ENCODE measurements around the gene LIPC.
A peak's percentile ranks its signal among the peaks of the same experiment; 100 is the strongest.

Gene LIPC

DNA sequence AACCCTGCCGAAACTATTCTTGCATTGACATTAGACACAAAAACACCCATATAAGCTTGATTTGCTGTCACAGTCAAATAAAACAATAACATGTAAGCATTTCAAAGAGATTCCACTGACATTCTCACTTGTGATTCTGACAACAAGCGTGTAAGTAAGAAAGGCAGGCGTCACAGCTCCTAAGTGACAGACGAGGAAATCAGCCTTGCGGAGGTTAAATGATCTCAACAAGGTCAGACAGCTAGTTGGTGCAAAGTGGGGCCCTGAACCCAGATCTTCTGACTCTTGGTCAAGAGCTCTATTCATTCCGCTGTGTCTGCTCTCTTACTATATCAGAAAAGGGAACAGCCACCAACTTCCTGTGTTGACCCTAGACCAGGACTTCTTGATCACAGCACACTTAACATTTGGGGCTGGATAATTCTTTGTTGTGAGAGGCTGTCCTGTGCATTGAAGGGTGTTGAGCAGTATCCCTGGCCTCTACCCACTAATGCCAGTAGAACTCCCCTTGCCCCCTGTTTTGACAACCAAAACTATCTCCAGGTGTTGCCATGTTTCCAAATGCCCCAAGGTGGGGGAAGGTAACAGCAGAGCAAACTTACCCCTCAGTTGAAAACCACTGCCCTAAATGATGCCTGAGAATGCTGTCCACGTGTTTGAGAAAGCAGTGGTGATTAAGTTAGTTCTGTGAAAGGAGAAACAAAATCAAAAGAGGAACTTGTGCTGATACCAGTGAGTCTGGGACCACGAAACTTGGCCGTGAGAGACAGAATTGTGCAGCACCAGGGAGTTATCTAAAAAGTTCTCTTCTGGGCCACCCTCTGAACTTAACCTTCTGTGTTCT lies 86.1 kb downstream of the LIPC start:
- no peak for DNase-seq (ENCODE audit: low read depth in 2 of 2)

DNA sequence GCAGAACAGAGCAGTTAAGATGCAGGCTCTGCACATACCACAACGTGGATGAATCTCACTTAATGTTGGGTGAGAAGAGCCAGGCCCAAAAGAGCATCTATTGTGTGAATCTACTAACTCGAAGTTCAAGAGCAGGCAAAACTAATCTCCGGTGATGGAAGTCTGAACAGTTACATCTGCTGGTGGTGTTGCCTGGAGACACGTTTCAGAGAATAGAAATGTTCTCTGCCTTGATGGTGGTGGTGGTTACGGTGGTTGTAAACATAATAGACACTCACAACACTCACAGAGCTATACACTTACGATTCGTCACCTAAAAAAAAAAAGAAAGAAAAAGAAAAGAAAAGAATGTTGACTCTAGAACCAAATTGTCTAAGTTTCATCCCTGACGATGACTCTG lies 86.8 kb downstream of the LIPC start:
- no peak for DNase-seq (ENCODE audit: low read depth in 2 of 2)

DNA sequence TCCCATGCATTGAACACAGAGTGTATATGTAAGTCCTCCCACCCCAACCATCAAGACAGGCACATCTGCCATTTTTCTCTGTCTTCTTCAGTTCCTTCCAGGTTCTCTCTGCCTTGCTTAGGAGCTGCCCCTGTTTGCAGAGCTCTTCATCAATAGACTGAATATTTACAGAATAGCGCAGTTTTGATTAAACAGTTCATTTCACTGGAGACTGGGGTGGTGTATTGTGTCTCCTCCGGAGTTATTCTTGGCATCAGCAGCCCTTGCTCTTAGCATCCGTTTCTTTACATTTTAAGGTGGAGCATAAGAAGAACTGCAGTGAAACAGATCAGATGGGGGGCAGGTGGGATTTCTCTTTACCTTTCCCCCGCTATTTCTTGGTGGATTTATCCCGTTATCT lies 87.7 kb downstream of the LIPC start:
- DNase-seq (ENCODE audit: low read depth in 2 of 2) = no peak

DNA sequence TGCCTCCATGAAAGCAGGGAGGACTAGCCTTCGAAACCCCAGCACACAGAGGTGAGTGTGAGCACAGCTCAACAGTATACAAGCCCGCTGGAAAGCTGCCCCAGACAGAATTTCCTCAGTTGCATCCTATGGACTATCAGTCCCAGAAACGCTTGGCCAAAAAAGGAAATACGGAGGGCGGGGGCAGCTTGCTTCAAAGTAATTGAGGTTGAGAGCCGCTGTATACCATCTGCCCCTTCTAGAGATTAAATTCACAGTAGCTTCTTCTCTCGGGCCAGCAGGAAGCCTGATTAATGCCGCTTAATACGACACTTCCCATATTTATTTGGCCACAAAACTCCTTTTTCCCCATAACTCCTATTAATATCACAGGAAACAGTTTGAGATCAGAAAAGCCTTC lies 88.7 kb downstream of the LIPC start:
- no peak for DNase-seq (ENCODE audit: low read depth in 2 of 2)

DNA sequence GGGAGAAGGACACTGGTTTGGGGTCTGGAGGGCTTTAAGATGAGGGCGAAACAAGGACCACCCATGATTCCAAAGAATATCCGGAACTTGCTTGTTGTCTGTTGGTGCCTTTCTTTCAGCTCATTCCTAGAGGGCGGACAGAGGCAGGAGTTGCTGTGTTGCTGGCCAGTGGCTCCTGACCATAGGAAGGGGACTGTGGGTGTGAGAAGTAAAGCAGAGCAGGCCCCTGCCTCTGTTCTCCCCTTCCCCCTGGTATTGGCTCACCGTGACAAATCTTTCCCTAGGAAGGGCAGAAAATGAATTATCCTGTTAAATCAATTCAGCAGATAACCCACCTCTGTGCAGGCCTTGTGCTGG lies 89.1 kb downstream of the LIPC start:
- DNase-seq (ENCODE audit: low read depth in 2 of 2) = no peak

DNA sequence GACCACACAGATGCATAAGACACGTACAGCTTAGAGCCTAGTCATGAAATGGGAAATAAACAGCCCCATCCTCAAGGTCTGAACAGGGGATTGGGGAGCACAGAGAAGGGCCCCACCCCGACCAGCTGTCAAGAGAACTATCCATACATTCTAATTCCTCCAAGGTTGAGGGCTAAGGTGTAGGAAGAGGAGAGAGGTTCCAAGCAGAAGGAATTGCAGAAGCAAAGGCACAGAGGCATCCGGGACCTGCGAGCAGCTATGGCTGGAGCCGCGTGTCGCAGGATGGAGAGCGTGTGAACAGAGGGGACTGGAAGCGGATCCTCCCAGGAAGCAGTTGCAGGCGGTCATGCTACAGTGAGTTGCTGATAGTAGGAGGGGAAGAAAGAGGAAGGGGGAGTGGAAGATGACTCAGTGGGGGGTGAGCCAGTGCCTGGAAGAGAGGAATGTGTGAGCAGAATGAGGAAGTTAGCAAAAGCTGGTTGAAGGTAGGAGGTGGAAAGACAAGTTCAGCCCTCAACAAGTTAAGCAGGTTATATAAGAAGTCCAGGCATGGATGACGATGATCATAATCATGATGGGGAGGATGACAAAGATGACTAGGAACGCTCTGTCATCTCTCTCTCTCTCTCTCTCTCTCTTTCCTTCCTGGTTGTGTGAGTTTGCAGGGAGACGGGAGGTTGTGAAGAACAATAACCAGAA lies 89.7 kb downstream of the LIPC start:
- DNase-seq (ENCODE audit: low read depth in 2 of 2) = peak; percentile 60 to 67

DNA sequence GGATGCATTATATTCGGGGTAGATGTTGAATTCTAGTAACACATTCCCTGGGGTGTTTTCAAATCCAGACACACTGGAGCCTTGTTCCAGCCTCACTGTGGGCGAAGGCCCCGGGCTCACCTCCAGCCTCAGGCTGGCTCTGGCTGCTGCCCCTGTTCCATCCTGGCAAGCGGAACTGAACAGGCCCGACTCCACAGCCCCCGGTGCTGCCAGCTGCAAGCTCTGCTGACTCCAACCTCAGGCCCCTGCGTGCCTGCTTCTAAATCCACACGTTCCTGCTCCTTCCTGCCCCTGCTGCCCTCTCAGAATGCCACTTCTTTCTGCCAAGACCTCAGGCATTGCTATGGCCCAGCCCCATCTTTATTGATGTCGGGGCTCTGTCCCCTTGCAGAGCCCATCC lies 90.6 kb downstream of the LIPC start:
- no peak for DNase-seq (ENCODE audit: low read depth in 2 of 2)

DNA sequence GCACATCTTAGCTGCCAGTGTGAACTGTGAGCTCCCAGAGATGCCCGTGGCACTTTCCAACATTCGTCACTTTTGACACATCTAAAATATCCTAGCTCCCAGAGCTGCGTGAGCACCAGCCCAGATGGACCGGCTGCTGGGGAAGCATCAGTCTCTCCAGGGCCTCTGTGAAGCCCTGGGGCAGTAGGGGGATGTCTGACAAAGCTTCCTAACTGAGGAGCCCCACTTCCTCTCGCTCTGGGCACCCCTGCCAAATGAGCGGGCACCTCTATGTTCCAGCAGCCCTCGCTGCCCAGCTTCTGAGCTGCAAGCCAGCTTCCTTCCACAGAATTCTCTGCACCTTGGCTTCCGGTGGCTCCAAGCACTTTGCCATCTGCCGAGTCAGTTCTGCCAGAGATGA lies 91.1 kb downstream of the LIPC start:
- DNase-seq (ENCODE audit: low read depth in 2 of 2) = no peak

DNA sequence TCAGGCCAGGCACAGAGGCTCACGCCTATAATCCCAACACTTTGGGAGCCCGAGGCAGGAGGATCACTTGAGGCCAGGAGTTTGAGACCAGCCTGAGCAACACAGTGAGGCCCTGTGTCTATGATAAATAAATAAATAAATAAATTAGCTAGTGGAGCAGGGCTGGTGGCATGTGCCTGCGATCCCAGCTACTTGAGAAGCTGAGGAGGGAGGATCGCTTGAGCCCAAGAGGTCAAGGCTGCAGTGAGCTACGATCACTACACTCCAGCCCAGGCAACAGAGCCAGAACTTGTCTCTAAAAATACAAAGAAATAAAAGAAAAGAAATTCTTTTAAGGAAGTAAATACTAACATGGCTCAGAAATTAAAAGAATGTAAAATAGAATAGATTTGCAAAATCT lies 91.8 kb downstream of the LIPC start:
- no peak for DNase-seq (ENCODE audit: low read depth in 2 of 2)

DNA sequence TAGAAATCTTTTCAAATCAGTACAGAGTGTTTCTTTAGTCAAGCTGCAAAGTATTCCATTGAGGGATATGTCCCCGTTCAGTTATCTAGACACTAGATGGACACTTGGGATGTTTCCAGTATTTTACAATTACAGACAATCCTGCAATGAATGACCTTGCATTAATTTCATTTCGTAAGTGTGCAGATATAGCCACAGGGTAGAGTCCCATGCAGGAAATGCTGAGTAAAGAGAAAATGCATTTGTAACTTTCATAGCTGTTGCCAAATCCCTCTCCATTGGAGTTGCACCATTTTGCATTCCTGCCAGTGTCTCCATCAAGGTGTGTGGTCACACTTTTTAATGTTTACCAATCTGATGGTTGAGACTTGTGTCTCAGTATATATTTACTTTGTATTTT lies 92.5 kb downstream of the LIPC start:
- no peak for DNase-seq (ENCODE audit: low read depth in 2 of 2)

DNA sequence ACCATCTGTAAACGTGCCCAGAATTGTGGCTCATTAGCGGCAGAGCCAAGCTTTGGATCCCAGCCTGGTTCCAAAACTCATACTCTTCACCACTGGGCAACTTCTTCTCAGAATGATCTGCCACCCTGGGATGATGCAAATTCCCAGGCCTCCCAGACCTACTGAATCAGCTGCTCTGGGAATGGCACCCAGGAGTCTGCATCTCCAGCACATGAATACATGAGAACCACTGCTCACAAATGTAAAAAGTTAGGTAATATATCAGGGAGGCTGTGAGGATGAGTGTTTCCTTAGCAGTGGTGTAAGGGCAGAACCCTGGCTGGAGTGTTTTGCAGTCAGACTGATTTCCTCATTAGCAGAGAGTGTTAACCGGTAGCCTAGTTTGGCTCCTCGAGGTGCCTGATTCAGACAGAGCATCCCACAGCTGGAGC lies 94.2 kb downstream of the LIPC start:
- DNase-seq (ENCODE audit: low read depth in 2 of 2) = no peak

DNA sequence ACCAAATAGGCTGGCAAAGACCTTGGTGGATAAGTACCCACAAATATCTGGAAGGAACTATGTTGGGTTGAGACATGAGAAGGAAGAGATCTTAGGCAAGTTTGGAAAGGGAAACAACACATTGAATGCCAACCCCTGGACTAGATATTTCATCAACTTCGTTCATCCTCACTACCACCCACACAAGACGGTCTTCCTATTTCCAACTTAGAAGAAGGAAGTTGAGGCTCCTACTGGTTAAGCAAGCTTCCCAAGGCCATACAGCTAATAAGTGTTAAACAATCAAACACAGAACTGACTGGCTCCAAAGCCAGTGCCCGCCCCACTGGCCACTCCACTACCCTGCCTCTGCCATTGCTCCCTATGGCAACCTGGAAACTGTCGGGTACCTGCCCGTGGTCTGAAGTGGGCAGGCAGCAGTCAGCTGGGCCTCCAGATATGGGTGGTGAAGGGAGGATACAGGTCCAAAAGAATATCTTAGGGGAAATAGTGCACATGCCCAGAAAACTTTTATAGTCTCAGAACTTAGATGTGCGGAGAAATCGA lies 94.9 kb downstream of the LIPC start:
- no peak for DNase-seq (ENCODE audit: low read depth in 2 of 2)

DNA sequence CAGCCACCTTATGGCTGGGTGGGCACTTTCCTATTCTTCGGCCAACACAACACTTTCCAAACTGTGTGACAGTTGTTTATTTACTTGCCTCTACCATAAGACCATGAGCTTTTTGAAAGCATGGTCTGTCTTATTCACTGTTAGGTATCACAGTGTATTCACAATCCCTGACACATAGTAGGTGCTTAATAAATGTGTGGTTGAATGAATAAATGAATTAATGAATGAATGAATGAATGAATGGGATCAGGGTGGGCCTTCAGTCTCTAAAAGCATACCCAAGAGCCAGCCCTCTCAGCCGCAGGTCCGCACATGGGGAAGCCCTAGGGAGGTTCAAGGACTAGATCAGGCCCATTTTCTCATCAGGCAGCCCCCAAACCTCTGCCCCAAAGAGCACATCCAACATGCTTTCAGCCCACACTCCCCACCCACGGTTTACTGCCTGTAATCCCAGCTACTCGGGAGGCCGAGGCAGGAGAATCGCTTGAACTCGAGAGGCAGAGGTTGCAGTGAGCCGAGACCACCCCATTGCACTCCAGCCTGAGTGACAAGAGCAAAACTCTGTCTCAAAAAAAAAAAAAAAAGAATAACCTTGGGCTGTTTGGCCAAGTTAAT lies 95.9 kb downstream of the LIPC start:
- no peak for DNase-seq (ENCODE audit: low read depth in 2 of 2)

DNA sequence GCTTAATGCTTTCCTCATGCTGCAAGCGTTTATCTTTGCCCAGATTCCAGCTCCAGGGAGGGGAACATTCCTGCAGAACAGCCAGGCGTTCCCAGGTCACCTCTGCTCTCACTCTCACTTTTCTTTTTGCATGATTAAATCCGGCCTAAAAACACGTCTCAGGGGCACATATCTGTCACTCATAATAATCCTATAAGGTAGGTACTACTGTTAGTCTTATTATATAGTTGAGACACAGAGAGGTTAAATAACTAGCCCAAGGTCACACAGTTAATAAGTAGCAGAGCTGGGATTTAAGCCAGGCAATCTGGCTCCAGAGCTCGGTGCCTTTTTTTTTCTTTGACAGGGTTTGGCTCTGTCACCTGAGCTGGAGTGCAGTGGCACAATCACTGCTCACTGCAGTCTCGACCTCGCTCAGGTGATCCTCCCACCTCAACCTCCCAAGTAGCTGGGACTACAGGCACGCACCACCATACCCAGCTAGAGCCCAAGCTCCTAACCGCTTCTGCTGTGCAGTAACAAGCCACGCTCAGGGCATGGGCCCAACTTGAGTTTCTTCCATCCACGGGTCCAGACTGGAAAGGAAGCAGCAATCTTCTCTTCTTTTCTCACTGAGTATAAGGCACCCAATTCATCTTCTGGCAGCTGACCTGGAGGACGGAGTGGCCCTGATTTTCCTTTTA lies 96.5 kb downstream of the LIPC start:
- no peak for DNase-seq (ENCODE audit: low read depth in 2 of 2)

DNA sequence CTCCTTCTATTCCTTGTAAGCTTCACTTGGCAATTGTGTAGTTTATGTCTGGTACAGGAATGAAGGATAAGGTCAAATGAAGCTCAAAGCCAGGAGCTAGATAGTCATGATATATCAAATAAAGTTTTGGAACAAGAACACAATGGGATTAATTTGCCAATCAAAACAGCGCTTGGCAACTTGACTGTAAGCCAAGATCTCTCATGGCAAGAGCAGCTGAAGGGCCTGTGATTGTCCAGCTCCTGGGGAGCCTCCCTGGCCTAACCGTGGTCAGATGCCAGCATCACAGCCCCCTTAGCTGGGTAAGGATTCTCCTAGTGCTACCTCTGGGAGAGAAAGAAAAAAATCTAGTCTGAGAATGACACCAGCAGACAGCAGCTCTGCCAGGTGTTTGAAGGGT lies 97.2 kb downstream of the LIPC start:
- DNase-seq (ENCODE audit: low read depth in 2 of 2) = no peak

DNA sequence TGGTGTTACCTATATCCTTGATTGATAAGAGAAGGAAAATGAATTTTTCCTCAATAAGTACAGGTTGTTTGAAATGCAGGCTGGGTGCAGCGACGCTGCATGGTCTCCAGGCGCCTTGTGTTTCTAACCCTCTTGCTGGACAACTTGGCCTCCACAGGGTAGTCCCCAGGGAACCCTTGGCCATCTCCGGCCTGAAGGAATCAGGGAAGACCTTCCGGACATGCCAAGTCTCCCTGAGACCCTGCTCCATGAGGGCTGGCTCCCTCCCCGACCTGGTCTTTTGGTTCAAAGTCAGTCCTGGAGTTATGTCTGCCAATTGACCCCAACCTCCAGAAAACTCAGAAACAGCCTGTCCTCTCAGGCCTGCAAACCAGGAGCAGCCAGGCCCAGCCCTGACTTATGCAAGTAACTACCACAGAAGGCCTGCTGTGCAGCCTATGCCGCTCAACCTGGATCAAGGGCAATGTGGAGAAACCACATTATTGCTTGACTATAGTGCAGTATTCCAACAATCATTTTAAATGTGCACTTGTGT lies 98.3 kb downstream of the LIPC start:
- no peak for DNase-seq (ENCODE audit: low read depth in 2 of 2)

DNA sequence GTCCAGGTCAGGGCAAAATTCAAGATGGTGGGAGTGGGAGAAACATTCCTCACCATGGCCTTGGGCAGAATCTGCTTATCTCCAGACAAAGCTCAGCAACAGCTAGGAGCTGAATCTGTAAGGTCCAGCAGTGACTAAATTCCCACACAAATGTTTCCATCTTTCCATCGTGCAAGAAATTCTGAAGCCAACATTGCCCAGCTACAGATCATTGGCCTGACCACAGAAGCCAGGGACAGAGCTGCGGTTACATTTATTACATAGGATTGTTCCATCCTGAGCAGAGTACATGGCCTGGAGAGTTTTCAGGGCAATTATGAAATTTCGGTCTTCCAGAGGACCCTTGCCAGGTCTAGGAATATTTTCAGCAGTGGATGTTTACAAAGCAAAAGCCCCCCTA lies 100.3 kb downstream of the LIPC start:
- no peak for DNase-seq (ENCODE audit: low read depth in 2 of 2)

DNA sequence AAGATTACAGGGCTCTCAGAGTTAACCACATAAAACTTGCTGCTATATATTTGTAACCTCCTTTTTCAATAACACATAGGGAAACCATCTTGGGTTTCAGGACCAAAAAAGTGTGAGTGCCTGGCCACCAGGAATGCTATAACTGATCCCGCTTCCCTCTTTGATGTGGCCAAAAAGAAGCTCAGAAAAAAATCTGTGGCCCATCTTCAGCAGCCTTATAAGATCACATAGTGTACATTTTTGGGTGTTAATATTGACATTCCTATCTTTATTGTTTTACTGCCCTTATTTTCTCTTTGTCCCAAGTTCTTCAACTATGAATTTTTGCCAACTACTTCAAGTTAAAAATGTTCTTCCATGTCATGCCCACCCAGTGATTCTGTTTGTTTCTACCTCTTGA lies 102.8 kb downstream of the LIPC start:
- DNase-seq (ENCODE audit: low read depth in 2 of 2) = no peak

DNA sequence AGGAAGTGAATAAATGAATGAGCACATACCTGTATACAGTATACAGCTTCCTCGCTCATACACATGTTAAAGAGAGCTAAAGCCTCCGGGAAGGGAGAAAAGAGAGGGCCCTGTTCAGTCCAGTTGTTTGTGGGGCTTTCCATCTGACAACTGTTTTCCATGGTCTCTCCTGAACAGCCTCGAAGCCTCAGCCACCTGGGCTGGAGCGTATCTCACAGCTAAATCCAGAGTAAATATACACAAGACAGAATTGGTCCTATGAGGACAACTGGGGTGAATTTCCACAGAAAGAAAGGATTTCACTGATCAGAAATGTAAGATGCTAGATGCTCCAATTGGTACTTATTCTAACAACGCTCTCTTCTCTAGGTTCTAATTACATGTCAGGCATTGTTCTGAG lies 103.5 kb downstream of the LIPC start:
- no peak for DNase-seq (ENCODE audit: low read depth in 2 of 2)

DNA sequence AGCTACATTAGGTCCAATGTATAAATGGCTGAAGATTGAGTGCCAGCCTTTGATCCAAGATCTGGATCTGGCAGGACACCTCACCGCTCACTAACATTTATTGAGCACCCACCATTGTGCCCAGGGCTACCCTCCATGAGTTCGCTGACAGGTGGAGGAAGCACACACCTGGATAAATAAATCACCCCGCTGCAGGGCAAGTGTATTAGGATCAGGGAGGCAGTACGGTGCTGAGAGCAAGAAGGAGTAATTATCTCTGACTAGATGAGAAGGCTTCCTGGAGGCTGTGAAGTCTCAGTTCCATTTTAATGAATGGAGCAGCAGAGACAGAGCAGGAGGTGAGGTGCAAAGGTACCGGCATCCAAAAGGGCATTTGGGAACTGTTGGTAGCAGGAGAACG lies 104.1 kb downstream of the LIPC start:
- DNase-seq (ENCODE audit: low read depth in 2 of 2) = no peak

DNA sequence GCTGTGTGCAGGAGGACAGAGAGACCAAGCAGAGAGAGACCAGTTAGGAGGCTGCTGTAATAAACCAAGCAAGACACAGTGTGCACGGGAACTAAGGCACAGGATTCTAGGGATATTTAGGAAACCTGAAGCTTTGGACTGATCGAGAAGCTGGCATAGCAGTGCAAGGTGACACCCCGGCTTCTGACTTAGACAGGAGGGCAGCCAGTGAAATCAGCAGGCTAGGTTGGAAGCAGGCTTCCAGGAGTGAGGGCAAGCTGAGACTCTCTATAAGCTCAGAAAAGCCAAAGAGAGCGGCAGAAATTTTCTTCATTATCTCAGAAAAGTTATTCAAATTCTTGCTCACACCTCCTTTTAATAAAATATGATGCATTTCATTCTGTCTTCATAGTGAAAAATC lies 104.6 kb downstream of the LIPC start:
- DNase-seq (ENCODE audit: low read depth in 2 of 2) = no peak

DNA sequence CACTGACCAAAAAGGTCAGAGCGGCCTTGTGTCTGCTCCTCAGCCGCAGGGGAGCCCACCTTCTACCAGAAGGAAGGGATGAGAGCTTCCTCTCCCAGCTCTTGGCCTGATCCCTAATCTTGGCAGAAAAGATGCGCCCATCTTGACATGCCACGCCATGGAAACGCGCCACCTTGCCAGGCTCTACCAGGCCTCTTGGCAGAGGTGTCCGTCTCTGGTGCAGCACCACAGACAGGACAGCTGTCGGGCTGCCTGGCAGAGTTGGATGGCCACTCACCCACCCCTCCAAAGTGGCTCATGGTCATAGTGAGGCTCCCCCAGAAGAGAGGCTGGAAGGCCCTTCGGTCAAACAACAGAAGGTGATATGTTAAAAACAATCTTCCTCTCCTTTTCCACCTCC lies 105.2 kb downstream of the LIPC start:
- no peak for DNase-seq (ENCODE audit: low read depth in 2 of 2)

Data from fibroblast of skin of left biceps (primary cell).